ENCODE results near the gene SEMA5A. TPM values are rescaled to one million over a fixed set of nuclear protein-coding genes. Genes with fewer than 3 reads are reported as not detected.

Gene SEMA5A
- total RNA-seq, 1 donor from 2014 or later, result 25.3 TPM

DNA sequence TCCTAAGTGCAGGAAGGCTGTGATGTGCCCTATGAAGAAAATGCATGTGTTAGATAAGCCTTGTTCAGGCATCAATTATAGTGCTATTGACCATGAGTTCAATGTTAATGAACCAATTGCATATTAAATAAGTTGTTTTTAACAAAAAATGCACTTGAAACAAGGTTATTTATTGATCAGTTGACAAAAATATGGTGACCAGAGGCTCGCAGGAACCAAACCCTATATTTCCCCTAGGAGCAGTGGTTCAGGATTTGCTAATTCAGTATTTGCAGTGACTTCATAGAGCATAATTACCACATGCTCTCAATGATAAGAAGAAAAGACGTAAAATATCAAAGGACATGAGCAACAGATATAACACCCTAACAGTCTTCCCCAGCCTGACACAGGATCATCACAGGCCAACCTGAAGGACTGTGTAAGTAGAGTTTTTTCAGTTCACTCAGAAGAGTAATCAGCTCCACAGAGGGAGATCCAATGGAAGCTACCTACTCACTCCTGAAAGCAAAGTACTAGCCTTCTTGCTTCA, 92.3 kb downstream of the SEMA5A start:
- ATAC-seq (no peak), DNase-seq (no peak)
- intact Hi-C loops (cut with micrococcal nuclease), result no loop called here

DNA sequence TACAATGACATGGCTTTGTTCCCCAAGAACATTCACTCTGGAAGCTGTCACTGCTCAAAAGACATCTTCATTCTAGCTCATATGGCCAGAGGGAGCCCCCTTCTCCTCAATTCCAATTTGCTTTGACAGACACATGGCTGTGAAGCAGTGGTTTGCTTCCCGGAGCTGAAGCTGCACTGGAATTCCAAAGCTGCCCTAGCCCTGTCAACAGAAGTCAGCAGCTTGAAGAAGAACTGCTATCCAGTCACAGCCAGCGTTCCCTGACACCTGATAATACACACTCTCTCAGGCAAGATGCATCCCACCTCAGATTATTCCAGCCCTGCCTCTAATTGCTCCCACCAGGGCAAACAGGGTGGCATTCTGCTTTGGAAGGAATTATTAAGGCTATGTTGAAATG, 93.7 kb downstream of the SEMA5A start:
- DNase-seq (no peak), ATAC-seq (peak; percentile 86)
- intact Hi-C loops (cut with micrococcal nuclease), result no loop called here

DNA sequence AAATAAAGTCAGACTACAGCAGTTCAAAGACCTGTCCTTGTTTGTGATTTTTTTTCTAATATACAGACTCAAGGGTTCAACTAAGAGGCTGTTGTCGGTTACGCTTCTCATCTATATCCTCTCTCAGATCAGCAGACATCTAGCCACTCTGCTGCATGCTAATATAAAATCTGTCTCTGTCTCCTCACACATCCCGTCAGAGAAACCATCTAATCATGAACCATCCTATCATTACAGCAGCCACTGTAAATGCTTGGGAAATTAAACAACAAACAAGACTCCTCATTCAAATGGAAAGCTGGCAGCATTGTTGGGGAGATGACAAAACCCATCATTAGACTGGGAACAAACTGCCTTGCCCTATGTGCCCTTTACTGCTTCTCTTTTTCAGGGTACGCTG, 94.8 kb downstream of the SEMA5A start:
- ATAC-seq (no peak), DNase-seq (no peak)
- intact Hi-C loops (cut with micrococcal nuclease), result no loop called here

DNA sequence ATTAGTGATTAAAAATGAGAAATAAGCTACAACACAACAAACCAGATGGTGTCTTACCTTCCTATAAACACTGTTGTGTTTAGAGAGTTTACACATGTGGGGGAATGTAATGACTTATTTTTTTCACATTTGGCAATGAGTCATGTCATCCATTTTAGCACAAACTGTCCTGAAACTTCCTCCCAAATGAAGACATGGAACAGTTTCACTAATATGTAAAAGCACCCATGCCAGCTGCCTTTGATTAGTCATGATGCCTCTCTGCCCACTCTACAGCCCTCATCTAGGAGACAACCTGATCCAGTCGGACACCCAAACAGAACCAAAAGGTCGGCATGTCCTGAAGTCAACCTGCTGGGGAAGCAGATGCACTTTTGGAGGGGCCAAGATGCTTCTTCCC, 98.2 kb downstream of the SEMA5A start:
- intact Hi-C loops (cut with micrococcal nuclease), result no loop called here
- no peak for ATAC-seq
- DNase-seq, result no peak

DNA sequence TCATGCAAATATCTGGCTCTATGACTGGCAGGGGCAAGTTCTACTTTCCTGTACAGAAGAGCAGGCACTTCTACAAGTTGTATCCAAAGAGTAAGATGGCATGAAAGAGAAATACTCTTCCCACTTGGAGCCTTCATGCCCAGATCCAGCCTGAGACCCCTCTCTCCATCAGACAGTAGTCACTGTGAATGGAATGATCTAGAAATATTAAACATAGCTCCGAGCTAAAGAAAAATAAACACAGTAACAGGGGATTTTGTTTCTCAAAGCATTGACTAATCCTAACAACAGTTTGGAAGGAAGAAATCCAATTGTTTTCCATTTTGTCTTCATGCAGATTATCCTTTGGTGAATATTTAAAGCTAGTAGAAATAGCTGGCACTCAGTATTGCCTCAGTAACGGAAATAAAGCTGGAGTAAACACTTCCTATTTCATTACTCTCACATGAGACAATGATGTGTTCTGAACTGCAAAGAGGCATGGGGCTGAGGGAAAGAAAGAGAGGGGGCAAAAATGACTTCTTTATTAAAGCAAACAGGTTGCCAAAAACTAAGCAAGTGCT, 100.0 kb downstream of the SEMA5A start:
- ATAC-seq, result peak; percentile 58
- intact Hi-C loops (cut with micrococcal nuclease), result no loop called here

DNA sequence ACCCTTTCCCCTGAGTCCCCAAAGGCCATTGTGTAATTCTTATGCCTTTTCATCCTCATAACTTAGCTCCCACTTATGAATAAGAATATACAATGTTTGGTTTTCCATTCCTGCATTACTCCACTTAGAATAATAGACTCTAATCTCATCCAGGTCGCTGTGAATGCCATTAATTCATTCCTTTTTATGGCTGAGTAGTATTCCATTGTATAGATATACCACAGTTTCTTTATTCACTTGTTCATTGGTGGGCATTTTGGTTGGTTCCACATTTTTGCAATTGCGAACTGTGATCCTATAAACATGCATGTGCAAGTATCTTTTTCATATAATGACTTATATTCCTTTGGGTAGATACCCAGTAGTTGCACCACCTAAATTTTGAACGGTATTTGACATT, 101.5 kb downstream of the SEMA5A start:
- ATAC-seq, result no peak
- DNase-seq, result no peak
- intact Hi-C loops (cut with micrococcal nuclease), result no loop called here

More for the DNA sequence above, 100.0 kb downstream of the SEMA5A start:
- DNase-seq, result no peak

DNA sequence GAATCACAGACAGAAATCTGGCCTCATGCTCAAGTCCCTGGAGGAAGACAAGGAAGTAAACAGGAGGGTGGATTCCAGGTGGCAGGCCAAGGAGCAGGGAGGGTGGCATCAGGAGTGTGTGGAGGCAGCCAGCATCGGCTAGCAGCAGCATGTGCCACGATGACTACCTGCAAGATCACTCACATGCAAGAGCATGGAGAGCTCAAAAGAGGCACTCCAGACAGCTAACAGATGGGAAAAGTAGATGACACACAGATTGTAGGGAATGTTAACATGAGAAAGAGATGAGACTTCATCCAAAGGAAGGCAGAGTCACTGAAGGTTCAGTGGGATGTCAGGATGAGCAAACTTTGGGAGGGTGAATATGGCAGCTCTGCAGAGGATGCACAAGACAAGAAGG, 104.3 kb downstream of the SEMA5A start:
- ATAC-seq (no peak), DNase-seq (no peak)
- intact Hi-C loops (cut with micrococcal nuclease), result no loop called here

DNA sequence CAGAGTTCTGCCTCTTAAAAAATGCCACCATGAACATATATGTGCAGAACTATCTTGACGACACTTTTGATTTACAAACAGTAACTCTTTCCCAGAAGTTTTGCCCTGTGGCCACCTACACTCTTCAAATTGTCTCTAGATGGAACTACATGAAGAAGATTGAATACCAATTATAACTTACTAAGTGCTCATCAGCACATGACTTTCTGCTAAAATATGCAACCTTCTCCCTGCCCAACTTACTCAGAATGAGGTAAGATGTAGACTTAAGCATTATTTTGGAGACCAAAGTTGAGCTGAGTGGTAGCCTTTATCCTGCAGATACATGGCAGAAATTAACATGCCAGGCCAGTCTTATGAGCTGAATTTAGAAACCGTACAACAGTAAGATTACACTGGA, 105.4 kb downstream of the SEMA5A start:
- no peak for ATAC-seq
- DNase-seq, result no peak
- intact Hi-C loops (cut with micrococcal nuclease), result no loop called here

DNA sequence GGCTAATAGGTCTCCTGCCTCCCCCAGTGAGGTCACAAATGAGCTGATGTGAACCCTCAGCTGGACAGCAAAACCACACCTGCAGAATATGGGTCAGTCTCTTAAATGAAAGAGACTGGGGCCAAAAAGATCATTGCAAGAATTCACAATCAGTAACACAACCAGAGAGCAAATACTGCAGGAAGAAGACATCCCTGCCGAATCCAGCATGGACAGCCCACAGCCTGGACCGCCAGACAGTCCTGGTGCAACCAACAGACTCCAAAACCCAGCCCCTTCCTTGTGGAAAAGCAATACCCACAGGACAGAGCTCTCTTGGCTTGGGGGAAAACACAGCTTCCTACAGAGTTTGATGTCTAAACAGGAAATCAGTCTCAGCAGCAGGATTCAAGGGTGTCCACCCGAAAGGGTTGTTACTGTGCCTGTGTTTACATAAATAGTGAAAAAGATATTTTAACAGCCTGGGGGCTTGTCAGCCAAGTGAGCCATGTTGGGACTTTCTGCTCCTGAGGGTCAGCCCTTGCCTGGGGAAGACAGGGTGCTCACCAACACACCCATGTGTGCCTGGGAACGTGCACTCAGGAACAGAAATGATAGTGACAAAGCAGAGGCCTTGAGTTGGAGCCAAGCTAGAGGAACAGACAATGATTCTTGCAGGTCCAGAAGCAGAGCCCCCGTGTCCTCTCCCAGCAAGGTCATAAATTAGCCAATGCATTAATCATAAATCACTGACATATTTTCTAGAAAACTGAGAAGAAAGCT, 106.2 kb downstream of the SEMA5A start:
- ATAC-seq, result peak; percentile 66
- no peak for DNase-seq
- intact Hi-C loops (cut with micrococcal nuclease), result no loop called here

DNA sequence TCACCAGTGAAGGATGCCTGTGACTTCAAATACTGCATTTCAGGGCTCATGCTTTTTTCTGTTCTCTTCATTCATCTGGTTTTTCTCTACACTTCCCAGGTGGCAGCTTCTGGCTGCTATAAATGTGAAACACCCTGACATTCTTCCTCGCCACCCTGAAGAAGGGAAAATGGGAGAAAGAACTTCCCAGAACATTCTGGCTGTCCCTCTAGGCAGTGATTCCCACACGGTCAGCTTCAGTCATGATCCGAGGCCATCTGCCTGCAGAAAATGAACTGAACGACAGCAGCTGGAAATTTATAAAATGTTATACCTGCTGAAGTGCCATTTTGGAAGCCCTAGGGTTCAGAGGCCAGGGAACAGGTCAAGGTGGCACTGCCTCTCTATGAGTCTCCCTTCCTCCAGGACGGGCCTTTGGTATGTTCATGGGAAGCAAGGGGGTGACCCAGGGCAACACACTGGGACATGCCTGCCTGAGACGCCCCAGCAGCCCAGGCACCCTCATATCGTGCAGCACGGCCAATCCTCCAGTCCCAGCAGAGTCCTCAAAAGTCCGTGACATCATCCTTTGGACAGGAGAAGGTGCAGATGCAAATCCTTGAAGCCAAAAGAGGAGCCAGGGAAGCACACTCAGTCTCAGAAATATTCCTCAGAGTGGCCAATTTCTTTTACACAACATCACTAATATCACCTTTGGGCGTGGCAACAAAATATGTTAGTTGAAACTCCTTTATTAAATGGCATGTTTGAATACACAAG, 107.1 kb downstream of the SEMA5A start:
- intact Hi-C loops (cut with micrococcal nuclease), result no loop called here
- no peak for DNase-seq
- no peak for ATAC-seq

DNA sequence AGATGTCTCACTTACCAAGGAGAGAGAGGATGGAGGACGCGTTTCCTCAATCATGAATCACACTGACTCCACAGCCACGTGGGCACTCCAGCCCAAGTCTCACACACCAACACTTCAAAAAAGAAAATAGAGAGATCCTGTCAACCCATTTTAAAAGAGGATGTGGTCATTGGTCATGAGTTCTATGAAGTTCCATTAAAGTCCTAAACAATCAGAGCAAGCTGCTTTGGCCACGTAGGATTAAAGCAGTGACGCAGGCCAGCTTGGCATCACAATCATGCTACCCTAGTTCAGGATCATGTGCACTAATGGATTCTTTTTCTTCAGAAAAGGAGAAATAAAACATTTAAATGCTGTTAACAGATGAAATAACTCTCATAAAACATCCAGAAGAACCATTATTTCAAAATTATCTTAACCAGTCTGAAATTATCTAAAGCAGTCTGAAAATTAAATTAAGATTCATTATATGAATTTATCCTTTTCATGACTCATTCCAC, 108.1 kb downstream of the SEMA5A start:
- no peak for ATAC-seq
- intact Hi-C loops (cut with micrococcal nuclease), result no loop called here
- DNase-seq, result no peak

DNA sequence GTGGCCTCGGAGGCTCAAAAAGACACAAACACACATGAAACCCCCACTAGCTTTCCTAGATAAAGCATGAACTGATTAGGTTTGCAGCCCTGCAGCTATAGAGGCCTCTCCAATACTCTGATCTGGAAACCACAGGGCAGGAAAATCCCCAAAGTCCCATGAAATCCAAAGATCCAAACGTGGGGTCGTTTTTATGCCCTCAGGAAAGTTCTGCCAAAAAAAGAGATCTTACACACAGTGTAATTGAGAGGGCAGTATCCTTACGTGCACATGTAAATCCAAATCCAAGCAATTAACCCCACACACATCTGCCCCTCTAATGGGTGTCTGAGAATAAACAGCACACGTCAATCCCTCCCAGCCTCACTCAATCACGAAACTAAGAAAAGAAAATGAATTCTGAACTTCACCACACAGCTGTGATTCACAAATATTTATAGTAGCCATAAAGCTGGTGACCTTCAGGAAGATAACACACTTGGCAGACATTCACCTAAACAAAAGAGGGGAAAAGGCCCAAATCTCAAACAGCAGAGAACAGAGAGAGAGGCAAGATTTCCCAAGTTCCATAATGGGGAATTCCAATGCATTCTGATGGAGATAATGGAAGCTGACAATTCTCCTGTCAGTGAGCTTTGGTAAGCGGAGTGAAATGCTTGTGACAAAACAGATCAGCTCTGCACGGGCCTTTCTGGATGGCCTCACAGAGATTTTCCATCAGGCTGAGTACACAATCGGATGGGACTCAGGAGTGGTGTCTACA, 114.2 kb downstream of the SEMA5A start:
- no peak for DNase-seq
- intact Hi-C loops (cut with micrococcal nuclease), result no loop called here
- peak; percentile 74 for ATAC-seq

DNA sequence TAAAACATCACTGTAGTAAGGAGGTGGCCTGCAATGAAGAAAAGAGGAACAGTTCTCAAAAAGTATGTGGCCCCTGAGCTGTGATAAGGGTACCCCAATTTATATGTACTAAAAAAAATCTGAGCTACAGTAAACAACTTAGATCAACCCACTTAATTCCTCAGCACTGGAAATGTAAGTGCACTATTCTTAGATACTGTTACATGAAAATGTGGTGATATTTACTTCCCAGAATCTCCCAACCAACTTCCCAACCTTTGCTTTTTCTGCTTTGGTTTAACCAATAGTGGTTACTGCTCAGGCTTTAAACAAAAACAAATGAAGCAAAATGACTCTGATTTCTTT, 114.8 kb downstream of the SEMA5A start:
- peak; percentile 50 for ATAC-seq

DNA sequence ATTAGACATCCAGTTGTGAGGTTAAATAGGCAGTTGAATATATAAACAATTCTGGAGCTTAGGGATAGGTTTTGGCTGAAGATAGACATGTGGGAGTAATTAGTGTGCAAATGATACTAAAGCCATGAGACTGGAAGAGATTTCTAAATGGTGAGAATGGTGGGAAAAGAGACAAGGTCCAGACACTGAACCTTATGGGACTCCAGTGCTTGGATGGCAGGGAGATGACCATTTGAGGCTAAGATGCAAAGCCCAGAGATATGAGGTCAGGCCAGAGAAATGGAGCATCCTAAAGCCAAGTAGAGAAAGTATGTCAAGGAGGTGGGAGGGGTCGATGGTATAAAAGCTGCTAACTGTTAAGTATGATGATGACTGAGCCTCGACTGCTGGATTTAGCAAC, 115.6 kb downstream of the SEMA5A start:
- ATAC-seq (no peak), DNase-seq (no peak)
- intact Hi-C loops (cut with micrococcal nuclease), result no loop called here

More for the DNA sequence above, 114.8 kb downstream of the SEMA5A start:
- intact Hi-C loops (cut with micrococcal nuclease), result no loop called here
- no peak for DNase-seq

DNA sequence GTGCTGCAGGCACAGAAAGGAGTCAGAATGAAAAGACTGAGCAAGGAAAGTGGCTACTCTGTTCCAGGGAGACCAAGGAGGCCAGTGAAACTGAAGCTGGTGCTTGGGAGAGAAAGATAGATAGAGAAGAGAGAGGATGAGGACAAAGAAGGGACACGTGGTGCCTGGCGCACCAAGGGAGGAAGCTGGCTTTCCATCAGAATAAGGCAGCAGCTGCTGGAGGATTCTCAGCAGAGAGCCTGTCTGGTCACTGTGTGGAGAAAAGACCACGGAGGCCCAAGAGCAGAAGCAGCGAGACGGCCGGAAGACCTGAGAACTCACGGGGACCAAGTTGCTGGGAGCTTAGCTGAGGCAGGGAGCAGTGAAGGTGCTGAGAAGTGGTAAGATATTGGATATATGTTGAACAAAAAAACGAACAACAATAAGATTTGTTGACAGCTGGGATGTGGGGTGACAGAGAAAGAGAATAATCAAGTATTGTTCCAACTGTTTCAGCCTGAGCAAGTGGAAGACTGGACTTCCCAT, 116.1 kb downstream of the SEMA5A start:
- no peak for ATAC-seq
- intact Hi-C loops (cut with micrococcal nuclease), result no loop called here
- no peak for DNase-seq

DNA sequence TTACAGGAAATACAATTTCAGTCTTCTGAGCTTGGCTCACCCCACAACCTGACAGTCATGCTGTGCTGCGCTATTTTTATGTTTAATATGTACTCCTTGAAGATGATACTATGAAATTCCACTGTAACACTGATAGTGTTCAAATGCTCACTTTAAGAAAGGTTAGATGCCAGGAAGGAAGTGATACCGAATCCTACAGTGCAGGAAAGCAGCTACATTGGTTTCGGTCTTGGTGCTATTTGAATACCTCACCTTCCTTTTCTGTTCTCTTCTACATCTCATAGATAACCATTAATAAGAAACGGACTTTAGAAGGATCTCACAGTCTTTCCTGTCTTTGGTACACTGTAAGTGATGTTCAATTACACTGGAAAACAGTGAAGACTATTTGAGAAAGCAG, 117.6 kb downstream of the SEMA5A start:
- ATAC-seq (no peak), DNase-seq (no peak)
- intact Hi-C loops (cut with micrococcal nuclease), result no loop called here

DNA sequence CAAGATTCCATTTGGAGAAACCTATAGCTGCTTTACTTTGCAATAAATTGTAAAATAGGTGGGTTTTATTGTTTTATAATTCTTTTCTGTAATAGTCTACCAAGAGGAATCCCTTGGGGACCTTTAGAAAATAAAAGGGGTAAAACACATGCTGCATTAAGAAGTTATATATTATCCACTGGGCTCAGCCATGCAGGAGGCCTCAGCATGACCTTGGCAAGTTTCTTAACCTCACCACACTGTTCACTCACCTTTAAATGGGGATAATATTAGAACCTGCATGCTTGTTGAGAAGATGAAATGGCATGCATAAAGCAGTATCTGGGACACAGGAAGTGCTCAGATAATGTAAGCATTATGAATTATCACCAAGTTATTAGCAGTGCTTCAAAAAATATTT, 120.2 kb downstream of the SEMA5A start:
- ATAC-seq, result no peak
- intact Hi-C loops (cut with micrococcal nuclease), result no loop called here
- DNase-seq, result no peak

DNA sequence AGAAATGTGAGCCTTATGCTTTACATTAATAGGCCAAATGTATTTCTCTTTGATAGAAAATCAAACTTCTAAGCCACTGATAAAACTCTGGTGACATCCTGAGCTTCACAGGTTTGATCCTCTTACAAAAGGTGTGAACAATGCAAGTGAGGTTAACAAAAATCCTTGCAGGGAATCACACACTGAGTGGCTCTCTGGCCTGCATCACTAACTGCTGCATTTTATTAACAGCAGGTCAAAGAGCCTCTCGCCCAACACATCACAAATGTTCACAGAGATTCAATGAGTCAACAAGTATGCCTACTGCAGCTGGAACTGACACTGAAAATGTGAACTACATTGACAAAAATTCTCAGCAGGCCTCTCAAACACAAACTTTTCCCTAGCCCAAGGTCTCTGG, 122.3 kb downstream of the SEMA5A start:
- intact Hi-C loops (cut with micrococcal nuclease), result no loop called here
- no peak for DNase-seq
- ATAC-seq, result peak; percentile 36

DNA sequence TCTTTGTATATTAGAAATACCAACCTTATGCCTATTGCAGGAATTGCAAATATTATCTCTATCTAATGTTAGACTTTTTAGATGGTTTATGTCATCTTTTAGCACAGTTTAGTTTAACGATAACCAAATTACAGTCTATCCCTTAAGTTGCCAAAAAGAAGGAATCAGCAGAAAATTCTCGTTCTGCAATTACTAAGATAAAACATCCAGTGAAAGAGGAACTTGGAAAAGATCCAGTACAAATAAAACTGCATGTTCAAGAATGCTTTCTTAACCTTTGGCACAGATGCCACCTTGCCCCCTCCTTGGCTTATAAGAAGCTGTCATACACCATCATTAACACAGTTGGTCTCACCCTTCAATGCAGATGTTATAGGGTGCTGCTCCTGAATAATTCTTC, 124.0 kb downstream of the SEMA5A start:
- intact Hi-C loops (cut with micrococcal nuclease), result no loop called here
- ATAC-seq (no peak), DNase-seq (no peak)
